ENCODE results near the gene SLC6A12.
A peak's percentile ranks its signal among the peaks of the same experiment; 100 is the strongest.

The SLC6A12 gene

DNA sequence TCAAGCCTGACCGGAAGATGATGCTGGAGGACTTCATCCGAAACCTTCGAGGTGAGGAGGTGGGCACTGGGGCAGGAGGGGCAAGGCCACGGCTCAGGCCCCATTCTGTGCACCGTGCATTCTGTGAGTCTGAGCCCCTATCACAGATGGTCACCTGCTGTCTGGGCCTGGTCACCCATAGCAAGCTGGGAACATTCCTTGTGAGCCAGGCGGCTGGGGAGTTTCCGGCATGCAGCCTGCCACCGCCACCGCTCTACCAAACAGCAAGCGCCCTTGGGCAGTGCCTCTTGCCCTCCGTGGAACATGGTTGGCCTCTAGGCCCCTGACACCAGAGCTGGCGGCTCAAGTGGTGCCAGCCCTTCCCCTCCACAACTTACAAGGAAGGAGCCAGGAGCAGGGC is 56.3 kb downstream of the SLC6A12 start:
- no peak for DNase-seq

DNA sequence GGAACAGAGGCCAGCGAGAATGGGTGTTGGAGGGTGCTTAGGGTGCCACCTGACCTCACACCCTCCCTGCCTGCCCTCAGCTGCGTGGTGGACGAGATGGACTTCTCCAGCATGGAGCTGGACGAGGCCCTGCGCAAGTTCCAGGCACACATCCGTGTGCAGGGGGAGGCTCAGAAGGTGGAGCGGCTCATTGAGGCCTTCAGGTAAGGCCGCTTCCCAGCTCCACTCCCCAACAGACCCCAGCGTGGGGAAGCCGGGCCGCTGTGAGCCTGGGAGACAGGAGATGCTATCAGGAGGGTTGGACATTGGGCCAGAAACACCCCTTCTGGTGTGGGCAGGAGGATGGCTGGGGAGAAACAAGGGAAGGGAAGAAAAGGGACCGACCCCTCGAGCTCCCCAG is 57.0 kb downstream of the SLC6A12 start:
- no peak for DNase-seq

DNA sequence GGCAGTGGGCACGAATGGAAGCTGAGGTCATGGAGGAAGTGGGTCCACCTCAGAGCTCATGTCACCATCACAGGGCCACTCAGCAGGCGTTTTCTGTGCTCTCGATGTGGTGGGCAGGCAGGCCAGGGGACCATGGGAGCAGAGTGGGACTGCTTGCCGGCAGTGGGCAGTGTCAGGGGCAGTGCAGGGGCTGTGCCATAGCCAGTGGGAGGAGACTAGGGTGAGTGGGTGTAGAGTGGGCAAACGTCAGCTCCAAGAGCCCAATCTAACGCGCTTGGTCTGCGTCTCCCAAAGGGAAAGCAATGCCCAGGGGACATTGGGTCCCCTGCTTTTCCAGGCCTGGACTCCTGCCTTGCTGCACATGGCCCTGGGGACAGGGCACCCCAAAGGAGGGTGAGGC is 58.3 kb downstream of the SLC6A12 start:
- no peak for DNase-seq

DNA sequence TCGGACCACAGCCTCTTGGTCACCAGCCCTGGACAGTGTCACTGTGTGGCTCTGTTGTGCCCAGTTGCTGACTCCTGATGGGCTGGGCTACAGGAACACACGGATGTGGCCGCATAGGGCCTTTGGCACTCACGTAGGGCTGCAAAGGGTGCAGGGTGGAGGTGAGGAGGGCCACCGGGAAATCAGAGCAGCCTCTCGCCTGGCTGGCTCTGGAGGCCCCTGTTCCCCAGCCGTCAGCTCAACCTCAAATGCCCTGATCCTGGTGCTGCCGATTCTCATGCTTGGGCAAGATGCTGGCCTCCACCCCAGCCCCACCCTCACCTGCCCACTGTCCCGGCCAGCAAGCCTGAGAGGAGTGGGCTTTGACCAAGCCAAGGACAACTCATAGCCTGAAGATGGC is 59.0 kb downstream of the SLC6A12 start:
- no peak for DNase-seq

DNA sequence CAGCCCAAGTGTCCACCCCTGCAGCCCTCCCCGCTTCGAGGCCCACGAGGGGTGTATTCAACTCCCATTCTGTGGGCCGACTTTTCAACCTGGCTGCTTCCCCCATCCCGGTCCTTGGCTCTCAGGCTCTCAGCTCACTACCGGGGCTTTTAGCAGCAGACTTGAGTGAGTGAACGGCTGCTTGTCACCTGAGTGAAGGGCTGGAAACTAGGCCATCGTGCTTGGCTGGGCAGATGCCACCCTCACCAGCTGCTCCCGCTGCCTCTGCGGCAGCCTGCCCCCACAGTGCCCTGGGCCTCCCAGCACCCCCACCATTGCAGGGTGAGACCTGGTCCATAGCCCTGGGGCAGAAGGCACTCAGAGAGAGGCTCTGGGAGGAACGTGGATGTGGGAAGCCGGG is 59.9 kb downstream of the SLC6A12 start:
- no peak for DNase-seq

DNA sequence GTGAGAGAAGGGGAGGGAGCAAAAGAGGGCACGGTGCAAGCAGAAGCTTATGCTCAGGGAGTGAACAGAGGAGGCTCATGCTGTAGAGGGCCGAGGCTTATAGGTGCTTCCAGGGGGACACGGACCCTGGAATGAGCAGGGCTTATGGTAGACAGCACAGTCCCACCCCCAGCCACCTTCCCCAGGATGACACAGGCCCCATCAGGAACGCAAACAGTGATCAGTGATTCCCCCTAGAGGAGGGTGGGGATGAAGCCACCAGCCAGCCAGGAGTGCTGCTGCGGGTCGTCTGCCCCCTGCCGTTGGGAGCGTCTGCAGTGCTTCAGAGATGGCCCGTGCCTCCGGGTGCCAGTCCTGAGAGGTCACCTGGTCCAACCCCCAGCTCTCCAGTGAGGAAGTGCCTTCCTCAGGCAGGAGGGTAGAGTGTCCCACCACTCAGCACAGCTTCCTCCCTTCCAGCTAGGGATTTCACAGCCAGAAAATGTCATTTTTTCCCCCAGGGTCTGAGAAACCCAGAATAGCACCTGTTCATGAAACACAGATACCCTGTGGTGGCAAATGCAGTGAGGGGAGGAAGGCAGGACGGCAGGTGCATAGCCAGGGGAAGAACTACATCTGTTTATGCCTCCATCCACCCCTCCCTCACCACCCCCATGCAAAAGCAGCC is 60.7 kb downstream of the SLC6A12 start:
- peak; percentile 45 to 49 for DNase-seq

DNA sequence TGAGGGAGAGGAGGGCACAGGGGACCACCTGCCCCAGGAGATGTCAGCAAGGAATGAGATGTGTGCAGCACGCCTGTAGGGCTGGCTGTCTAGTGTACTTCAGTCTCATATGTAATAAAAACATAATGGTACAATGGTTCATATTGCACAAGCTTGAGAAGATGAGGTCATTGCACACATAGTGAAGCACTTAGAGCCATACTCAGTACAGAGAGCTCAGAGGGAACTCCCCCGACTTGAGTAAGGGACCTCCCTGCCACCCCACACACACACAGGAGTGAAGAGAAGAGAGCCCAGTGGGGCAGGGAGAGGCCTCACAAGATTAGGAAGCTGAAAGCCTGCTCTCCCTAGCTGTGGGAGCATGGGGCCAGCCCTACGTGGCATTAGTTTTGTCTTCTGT is 61.5 kb downstream of the SLC6A12 start:
- DNase-seq, result no peak

DNA sequence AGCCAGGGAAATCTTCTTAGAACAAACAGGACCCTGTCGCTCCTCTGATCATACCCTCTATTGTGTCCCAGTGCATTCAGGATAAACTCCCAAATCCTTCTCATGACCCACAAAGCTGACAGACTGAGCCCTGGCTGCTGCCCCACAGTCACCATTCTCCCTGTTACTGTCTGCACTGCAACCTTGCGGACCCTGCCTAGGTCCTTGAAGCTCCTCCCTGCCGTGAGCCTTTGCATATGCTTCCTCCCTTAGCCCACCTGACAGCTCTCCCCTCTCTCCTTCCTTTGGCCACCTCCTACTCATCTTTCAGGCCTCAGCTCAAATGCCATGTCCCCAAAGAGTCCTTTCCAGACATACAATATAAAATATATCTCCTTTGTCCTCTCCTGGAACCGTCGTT is 62.4 kb downstream of the SLC6A12 start:
- no peak for DNase-seq

DNA sequence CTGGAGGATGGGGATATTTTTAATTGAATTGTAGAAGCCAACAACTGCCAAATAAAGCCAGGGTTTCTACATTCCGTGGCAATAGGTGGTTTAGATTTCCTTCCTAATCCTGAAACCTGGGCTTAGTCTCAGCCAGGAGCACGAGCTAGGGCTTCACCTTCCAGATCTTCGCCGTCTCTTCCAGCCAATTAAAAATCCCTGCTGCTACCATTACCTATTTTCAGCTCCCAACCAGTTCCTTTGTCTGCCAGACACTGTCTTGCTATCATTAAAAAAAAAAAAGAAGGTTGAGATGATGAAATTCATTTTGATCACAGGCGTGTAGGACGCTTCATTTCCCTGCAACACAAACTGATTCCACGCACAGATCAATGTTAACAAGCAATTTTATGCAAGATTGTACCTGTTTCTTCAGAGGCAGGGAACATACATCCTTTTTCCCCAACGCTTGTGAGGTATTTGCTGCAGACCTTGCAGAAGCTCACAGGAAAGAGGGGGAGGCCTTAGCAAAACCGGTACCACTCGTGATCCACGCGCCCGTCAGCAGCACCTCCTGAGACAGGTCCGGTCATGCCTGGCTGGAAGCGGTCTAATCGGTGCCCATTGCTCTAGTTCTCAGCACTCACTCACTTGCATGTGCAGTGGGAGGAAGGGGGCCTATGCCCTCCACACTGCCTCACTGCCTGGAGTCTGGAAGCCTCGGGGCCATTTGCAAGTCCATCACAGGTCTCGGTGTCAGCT is 65.1 kb downstream of the SLC6A12 start:
- no peak for DNase-seq

DNA sequence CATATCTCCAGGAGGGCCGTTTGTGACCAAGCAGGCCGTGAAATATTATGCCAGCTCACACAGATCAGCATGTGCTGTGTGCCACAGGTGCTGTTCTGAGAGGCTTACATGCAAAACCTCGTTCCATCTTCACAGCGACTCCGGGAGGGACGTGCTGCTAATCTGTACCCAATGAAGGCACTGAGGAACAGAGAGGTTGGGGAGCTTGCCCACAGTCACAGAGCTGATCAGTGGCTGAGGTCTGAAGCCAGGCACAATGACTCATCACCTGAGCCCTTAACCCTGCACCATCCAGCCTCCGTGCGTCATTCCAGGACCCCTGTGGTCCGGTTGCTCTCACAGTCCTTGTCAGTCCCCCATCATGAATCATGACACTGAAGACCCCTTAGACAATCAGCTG is 66.7 kb downstream of the SLC6A12 start:
- DNase-seq, result no peak

DNA sequence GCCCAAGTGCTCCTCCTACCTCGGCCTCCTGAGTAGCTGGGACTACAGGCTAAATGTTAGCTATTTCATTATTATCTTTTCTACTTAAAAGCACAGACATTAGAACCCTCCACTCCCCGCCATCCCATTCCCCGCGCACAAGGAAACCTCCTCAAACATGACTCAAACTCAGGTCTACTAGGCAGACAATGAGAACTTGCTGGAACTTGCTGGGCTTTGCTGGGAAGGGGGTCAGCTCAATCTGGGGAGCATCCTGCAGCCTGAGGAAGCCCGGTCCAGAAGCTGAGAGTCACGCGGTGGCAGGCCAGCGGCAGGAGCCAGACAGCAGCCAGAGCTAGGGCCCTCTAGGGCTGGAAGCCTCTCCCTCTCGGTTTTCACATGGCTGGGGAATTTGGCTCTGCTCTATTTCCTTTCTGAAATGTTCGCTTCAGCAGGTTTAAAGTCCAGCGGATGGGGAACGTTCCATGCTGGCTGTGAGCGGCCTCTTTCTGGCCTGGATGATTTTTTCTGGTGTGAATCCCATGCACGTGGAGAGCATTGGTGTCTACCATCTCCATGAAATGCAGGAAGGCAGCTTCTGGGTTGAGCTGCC is 68.5 kb downstream of the SLC6A12 start:
- DNase-seq, result no peak

DNA sequence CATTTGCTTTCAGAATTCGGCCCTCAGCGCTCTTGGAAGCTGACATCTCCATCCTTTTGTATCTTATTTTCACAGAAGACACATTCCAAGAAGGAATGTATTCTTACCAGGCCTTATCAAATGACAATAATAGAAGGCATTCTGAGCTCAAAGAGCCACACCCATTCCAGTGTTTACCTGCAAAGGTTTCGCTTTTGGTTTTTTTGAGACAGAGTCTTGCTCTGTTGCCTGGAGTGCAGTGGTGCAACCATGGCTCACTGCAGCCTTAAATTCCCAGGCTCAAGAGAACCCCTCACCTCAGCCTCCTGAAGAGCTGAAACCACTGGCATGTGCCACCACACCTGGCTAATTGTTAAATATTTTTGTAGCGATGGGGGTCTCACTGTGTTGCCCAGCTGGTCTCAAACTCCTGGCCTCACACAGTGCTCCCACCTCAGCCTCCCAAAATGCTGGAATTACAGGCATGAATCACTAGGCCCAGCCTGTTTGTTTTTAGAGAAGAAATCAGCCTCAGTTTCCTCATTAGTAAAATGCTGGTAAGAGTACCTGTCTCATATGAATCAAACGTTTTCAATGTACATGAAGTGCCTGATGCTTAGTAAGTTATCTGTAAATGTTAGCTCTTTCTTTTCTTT is 69.2 kb downstream of the SLC6A12 start:
- no peak for DNase-seq

DNA sequence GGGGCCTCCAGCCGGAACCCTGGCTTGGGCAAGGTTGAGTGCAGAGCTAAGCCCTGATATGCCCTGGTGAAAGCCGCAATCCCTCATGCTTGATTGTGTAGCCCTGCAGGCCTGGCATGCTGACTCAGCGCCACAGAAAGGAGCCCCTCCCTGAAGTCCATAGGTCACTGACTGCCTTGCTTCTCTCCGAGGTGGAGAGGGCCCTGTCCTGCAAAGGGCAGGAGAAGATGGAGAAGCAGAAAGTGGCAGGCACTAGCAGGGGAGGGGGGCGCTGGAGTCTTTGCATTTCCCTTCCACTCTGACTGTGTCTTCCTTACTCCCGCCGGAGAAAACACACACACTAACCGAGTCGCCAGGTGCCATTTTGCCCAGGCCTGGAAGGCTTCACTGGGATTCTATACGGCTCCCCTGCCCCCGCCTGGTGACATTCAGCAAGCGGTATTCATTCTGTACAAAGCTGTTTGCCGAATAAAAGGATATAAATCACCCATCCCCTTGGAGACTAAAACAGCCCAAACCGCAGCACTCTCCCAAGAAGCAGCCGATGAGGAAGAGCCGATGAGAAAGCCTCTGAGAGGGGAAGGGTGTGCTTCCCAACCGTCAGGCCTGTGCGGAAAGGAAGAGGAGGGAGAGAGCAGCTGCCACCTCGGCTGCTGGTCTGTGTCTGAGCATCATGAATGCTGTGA is 69.8 kb downstream of the SLC6A12 start:
- no peak for DNase-seq

DNA sequence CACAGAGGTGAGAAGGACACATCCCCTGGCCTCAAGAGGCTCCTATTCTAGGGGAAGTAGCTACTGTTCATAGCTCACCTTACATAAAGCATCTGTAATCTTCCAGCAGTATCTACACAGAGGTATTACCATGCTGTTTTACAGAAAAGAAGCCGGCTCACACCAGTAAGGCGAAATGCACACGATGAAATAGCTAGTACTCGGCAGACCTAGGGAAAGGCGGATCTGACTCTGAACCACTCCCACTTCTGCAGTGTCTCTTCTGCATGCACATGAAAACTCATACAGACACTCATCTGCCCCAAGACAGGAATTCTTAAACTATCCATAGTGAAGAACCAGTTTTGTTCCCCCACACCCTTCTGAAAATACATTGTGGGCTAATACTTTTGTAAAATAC is 73.8 kb downstream of the SLC6A12 start:
- no peak for DNase-seq

Measured in CD4-positive, alpha-beta T cell treated with Interleukin-4 for 1 hour (primary cell).